ENCODE data around the gene FBXO2.

FBXO2 gene

GRCh38 chr1:11648732-11649158 lies 5.5 kb downstream of the FBXO2 start:
- TF ChIP-seq CTCF (IDR thresholded peaks at IDR 0.05; ENCODE audit: low read depth, low read length, missing control alignments): no peak
- no peak overlapping the region for H3K4me3 ChIP-seq (ENCODE audit: low read depth, low read length)
- no peak for DNase-seq (ENCODE audit: low read depth)

- no peak overlapping the region for H3K4me3 ChIP-seq (ENCODE audit: low read depth, low read length)
- no peak for TF ChIP-seq CTCF (IDR thresholded peaks at IDR 0.05; ENCODE audit: low read depth, low read length, missing control alignments)
- DNase-seq (ENCODE audit: low read depth): no peak
These were observed 6.2 kb downstream of the FBXO2 start for GRCh38 chr1:11648039-11648438.

GRCh38 chr1:11647333-11647732 lies 6.9 kb downstream of the FBXO2 start:
- no peak for TF ChIP-seq CTCF (IDR thresholded peaks at IDR 0.05; ENCODE audit: low read depth, low read length, missing control alignments)
- H3K4me3 ChIP-seq (ENCODE audit: low read depth, low read length): no peak overlapping the region
- DNase-seq (ENCODE audit: low read depth): no peak

- TF ChIP-seq CTCF (IDR thresholded peaks at IDR 0.05; ENCODE audit: low read depth, low read length, missing control alignments): no peak
- no peak for DNase-seq (ENCODE audit: low read depth)
- no peak overlapping the region for H3K4me3 ChIP-seq (ENCODE audit: low read depth, low read length)
These were observed 7.9 kb downstream of the FBXO2 start for GRCh38 chr1:11646317-11646716.

- H3K4me3 ChIP-seq (ENCODE audit: low read depth, low read length): no peak overlapping the region
- TF ChIP-seq CTCF (IDR thresholded peaks at IDR 0.05; ENCODE audit: low read depth, low read length, missing control alignments): peak; percentile 83
- DNase-seq (ENCODE audit: low read depth): no peak
These were observed 8.5 kb downstream of the FBXO2 start for GRCh38 chr1:11645670-11646265.

GRCh38 chr1:11645270-11645669 lies 9.0 kb downstream of the FBXO2 start:
- TF ChIP-seq CTCF (IDR thresholded peaks at IDR 0.05; ENCODE audit: low read depth, low read length, missing control alignments): no peak
- H3K4me3 ChIP-seq (ENCODE audit: low read depth, low read length): no peak overlapping the region
- no peak for DNase-seq (ENCODE audit: low read depth)

GRCh38 chr1:11643782-11644181 lies 10.4 kb downstream of the FBXO2 start:
- TF ChIP-seq CTCF (IDR thresholded peaks at IDR 0.05; ENCODE audit: low read depth, low read length, missing control alignments): no peak
- DNase-seq (ENCODE audit: low read depth): no peak
- H3K4me3 ChIP-seq (ENCODE audit: low read depth, low read length): no peak overlapping the region
